Measurements from ENCODE around the gene OPA1.

Gene OPA1

DNA sequence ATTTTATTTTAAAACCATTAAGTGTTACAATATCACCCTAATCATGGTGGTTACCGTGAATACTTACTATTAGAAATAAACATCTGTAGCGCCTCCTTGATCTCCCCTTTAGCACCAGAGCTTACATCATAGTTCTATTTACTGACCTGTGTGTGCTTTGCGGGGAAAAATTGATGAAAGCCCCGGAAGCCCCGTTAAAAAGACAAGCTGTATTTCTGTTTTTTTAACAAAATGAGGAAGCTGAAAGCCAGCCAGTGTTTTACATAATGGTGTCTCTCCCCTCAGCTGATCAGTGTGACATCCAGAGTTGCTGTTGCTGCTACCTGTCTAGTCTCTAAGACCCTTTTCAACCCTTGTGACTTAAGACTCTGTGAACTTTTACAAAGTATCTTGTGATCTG lies 100.8 kb downstream of the OPA1 start:
- H3K27ac ChIP-seq: no peak overlapping the region
- TF ChIP-seq, protein P1, sequence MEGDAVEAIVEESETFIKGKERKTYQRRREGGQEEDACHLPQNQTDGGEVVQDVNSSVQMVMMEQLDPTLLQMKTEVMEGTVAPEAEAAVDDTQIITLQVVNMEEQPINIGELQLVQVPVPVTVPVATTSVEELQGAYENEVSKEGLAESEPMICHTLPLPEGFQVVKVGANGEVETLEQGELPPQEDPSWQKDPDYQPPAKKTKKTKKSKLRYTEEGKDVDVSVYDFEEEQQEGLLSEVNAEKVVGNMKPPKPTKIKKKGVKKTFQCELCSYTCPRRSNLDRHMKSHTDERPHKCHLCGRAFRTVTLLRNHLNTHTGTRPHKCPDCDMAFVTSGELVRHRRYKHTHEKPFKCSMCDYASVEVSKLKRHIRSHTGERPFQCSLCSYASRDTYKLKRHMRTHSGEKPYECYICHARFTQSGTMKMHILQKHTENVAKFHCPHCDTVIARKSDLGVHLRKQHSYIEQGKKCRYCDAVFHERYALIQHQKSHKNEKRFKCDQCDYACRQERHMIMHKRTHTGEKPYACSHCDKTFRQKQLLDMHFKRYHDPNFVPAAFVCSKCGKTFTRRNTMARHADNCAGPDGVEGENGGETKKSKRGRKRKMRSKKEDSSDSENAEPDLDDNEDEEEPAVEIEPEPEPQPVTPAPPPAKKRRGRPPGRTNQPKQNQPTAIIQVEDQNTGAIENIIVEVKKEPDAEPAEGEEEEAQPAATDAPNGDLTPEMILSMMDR (conservative IDR thresholded peaks at IDR 0.05): no peak
- TF ChIP-seq ZFX (IDR thresholded peaks at IDR 0.05): no peak

DNA sequence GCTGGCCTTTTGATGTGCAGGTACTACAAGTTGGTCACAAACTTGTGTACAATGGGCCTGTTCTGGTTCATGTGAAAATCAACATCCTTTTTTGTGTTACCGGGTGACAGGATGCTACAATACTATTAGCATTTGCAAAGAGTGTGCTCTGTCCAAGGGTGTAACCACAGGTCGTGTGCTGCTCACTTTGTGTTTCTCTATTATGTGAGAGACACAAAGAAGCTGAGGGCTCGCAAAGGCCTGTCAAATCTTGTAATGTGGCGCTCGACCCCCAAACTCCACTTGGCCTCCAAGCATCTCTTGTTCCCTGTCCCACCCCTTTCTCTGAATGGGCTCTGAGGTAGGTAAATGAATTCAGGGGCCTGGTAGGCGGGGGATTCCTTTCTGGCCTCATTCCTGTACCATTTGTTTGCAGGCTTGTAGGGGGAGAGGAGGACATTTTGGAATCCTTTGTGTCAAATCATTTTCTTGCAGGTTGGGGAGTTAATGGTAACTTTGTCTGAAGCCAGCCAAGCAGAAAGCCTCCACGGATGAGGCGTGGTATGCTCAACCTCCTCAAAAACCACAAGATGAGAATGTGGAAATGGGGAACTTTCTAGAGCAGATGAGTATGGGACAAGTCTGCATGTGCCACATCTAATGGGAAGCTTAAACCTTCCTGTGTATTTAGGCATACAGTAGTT lies 109.1 kb downstream of the OPA1 start:
- no peak overlapping the region for H3K27ac ChIP-seq
- no peak for TF ChIP-seq ZFX (IDR thresholded peaks at IDR 0.05)
- TF ChIP-seq, protein P1 (conservative IDR thresholded peaks at IDR 0.05): no peak

DNA sequence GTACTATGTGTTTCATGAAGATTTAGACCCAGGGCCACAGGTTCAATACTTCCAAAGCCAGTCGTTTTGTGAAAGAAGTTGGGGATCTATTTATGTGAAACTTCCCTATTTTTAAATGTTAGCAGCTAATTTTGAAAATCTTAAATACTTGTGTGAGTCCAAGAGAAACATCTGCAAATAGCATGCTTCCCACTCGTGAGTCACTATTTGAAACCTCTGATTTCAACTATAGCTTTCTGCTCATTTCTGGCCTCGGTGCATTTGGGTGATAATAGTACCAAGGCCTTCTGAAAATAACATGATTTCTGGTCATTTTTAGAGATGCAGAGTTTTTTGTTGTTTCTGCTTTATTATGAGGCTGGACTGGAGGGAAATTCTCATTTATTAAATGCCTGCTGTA lies 110.0 kb downstream of the OPA1 start:
- no peak overlapping the region for H3K27ac ChIP-seq
- TF ChIP-seq, protein P1 (conservative IDR thresholded peaks at IDR 0.05): no peak
- no peak for TF ChIP-seq ZFX (IDR thresholded peaks at IDR 0.05)

DNA sequence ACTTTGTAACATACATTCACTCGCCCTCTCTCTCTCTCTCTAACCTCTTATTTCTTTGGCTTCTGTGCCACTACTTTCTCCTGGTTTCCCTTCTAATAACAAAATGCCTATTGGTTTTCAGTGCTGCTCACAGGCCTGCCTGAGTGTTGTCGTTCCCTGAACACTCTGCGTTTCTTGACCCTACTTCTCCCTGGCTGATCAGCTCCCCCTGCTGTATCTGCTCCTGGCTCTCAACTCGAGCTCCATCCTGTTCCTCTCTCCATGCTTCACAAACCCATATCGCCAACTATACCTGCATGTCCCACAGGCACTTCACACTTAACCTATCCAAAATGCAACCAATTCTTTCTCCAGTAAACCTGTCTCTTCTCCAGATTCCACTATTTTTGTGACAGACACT lies 111.4 kb downstream of the OPA1 start:
- H3K27ac ChIP-seq: no peak overlapping the region
- TF ChIP-seq, protein P1 (conservative IDR thresholded peaks at IDR 0.05): no peak
- TF ChIP-seq ZFX (IDR thresholded peaks at IDR 0.05): no peak

DNA sequence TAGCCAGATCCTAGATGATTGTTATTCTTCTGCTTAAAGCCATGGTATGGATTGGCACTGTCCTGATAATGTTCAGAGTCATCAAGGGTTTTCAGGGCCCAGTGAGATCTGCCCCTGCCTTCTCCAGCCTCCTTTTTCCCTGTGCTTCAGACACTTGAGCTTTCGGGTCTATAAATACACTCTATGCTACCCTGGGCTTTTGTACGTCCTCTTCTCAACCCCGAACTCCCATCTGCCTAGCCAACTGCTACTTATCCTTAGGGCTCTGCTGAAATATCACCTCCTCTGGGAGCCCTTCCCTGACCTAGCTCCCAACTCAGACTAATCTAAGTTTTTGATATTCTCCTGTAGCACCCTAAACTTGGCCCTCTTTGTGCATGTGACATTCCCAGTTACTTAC lies 115.3 kb downstream of the OPA1 start:
- H3K27ac ChIP-seq: no peak overlapping the region
- TF ChIP-seq, protein P1 (conservative IDR thresholded peaks at IDR 0.05): no peak
- TF ChIP-seq ZFX (IDR thresholded peaks at IDR 0.05): no peak

DNA sequence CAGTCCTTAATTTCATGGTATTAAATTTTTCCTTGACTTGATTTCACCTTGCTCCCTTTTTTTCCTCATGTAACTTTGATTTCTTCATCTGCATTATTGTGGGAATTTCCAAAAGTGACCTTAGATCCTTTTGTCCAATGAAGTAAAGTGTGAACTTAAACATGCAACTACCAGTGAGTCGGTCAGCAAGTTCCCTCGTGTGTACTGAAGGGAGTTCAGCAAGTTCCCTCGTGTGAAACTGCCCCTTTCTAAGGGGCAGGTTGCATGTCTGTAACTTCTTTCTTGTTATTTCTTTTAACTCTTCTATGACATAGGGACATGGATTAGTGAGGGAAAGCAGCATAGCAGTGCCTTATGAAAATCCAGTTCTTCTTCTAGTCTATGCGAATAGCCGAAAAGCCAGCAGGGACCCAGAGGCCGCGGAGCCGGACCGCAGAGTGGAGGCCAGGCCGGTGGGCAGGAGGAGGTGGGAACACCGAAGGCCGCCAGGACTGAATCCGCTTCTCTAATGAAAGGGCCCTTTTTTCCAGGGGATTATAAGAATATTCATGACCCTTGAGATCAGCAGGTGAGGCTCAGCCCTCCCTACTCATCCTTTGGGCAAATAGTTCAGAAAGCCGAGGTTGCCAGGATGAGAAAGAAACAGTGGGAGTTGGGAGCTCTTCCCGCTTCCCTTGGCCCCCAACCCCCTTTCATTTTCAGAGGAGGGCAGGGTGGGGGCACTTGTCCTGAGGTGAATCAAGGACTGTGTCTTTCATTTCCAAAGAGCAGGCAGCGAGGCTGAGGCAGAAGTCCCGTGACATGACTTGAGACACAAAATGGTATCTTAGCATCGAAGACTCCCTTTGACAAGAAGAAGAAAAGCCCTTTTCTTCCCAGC lies 117.5 kb downstream of the OPA1 start:
- H3K27ac ChIP-seq: no peak overlapping the region
- TF ChIP-seq, protein P1 (conservative IDR thresholded peaks at IDR 0.05): no peak
- TF ChIP-seq ZFX (IDR thresholded peaks at IDR 0.05): no peak

DNA sequence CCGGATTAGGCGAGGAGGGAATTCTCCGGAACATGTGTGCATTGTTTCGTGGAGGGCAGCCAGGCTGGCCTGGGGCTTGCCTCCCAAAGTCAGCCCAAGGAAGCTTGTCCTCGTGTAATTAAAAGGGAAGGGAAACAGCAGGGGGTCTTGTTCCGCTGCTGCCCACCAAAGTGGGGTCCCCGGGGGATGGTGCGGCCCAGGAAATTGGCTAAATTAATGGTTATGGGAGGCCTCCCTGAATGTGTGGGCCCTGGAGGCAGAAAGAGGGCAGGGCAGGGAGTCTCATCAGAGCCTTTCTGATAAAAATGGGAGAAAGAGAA lies 118.1 kb downstream of the OPA1 start:
- no peak overlapping the region for H3K27ac ChIP-seq

More for the DNA sequence above, 118.1 kb downstream of the OPA1 start:
- no peak for TF ChIP-seq ZFX (IDR thresholded peaks at IDR 0.05)
- TF ChIP-seq, protein P1 (conservative IDR thresholded peaks at IDR 0.05): no peak

All from C4-2B (cell line).